ENCODE results near the gene IKZF3. TPM values are rescaled to one million over a fixed set of nuclear protein-coding genes. Genes with fewer than 3 reads are reported as not detected.

IKZF3 gene
- total and polyA plus RNA-seq, 4 donors = 1.0 to 3.9 (median 2.6) TPM

DNA sequence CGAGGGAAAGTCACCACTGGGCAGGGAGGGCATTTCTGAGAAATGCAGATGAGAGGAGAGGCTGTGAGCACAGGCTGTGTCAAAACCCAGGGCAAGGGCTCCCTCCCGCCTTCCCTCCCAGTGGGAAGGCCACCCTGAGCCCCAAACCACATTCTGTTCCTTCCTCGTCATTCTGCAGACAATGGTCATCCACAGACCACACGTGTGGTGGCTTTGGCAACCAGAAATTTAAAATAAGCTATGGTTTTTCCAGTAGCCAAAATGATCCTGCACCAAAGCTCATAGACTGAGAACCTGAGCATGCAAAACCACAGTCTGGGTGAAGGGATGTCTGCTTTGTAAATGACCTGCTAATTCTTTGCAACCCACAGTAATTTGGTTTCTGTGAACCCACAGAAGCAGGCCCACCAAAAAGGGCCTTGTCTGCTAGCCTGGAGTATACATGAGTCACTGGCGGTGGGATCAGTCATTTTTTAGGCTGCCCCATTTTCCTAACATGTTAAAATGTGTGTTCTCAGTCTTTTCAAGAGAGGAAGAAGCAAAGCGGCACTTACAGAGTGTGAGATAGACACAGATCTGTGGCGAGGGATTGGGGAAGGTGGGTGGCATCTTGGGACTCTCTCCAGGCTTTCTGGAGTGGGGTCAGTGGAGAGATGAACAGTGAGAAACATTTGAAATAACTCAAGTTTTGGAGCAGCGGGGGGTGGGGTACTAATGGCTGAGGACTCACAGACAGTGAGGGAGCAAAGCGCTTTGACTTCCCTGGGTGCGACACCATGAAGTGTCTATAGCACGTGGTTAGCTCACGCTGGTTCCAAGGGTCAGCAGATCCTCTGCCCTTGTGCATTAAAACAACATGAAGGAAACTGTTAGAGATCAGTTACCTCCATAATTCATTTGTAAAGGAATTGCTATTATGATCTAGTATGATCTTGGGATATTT is 105.9 kb downstream of the IKZF3 start:
- H3K27ac ChIP-seq (ENCODE audit: low read depth in 1 of 2, low read length in 1 of 2) = no peak overlapping the region
- H3K27me3 ChIP-seq (ENCODE audit: control insufficient read depth in 3 of 3, insufficient read depth in 3 of 3, low read length in 2 of 3) = no peaks in the 10 kb centered on the region
- DNase-seq = no peak
- no peak for ATAC-seq (ENCODE audit: insufficient read depth, low FRiP score)
- no peak overlapping the region for H3K9ac ChIP-seq (ENCODE audit: insufficient read depth in 1 of 2, low read length in 2 of 2)
- H3K4me1 ChIP-seq (ENCODE audit: control insufficient read depth in 5 of 5, insufficient read depth in 5 of 5, low read length in 5 of 5) = peaks cover 0 to 17% (median 0%) of the 10 kb centered on the region in 5 donors
- no peaks in the 10 kb centered on the region for H3K36me3 ChIP-seq (ENCODE audit: control insufficient read depth in 4 of 4, insufficient read depth in 4 of 4, low read length in 4 of 4)
- no peaks in the 10 kb centered on the region for H3K9me3 ChIP-seq (ENCODE audit: control insufficient read depth in 4 of 4, insufficient read depth in 3 of 4, low read length in 3 of 4)
- TF ChIP-seq, protein P1, sequence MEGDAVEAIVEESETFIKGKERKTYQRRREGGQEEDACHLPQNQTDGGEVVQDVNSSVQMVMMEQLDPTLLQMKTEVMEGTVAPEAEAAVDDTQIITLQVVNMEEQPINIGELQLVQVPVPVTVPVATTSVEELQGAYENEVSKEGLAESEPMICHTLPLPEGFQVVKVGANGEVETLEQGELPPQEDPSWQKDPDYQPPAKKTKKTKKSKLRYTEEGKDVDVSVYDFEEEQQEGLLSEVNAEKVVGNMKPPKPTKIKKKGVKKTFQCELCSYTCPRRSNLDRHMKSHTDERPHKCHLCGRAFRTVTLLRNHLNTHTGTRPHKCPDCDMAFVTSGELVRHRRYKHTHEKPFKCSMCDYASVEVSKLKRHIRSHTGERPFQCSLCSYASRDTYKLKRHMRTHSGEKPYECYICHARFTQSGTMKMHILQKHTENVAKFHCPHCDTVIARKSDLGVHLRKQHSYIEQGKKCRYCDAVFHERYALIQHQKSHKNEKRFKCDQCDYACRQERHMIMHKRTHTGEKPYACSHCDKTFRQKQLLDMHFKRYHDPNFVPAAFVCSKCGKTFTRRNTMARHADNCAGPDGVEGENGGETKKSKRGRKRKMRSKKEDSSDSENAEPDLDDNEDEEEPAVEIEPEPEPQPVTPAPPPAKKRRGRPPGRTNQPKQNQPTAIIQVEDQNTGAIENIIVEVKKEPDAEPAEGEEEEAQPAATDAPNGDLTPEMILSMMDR (IDR thresholded peaks at IDR 0.05; ENCODE audit: control extremely low read depth, extremely low read depth) = no peak
- no peak overlapping the region for H3K4me3 ChIP-seq
- 63 to 66% methylated on average over 12 of the region's 12 CpGs for WGBS, 2 donors

DNA sequence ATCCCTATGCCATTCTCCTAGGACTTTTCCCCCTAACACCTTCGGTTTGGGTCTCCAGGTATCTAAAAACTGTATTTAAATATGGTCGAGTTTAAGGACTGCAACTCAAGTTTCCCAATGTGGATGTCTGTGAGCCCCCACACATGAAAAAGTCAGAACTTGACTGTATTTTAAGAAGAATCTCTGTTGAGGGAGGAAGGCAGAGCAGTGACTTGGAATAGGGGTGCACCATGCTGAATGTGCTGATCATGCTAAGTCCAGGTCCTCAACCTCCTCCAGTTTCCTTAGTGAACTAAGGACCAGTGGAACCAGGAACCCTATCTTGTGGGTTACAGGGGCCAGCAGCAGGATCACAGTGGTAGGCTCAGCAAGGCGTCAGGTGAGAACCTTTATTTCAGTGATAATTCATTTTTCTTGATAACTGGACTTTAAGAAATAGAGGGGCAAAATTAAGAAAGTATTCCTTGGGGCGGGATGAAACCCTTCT is 106.9 kb downstream of the IKZF3 start:
- Histone ChIP-seq H3K4me3 (no peak overlapping the region), H3K9ac (ENCODE audit: insufficient read depth in 1 of 2, low read length in 2 of 2) (no peak overlapping the region), H3K36me3 (ENCODE audit: control insufficient read depth in 4 of 4, insufficient read depth in 4 of 4, low read length in 4 of 4) (no peaks in the 10 kb centered on the region), H3K27me3 (ENCODE audit: control insufficient read depth in 3 of 3, insufficient read depth in 3 of 3, low read length in 2 of 3) (no peaks in the 10 kb centered on the region), H3K9me3 (ENCODE audit: control insufficient read depth in 4 of 4, insufficient read depth in 3 of 4, low read length in 3 of 4) (no peaks in the 10 kb centered on the region), H3K27ac (ENCODE audit: low read depth in 1 of 2, low read length in 1 of 2) (no peak overlapping the region), H3K4me1 (ENCODE audit: control insufficient read depth in 5 of 5, insufficient read depth in 5 of 5, low read length in 5 of 5) (peaks cover 0 to 17% (median 0%) of the 10 kb centered on the region in 5 donors)
- TF ChIP-seq, protein P1 (IDR thresholded peaks at IDR 0.05; ENCODE audit: control extremely low read depth, extremely low read depth) = no peak
- WGBS, 2 donors = 89 to 93% methylated on average over 4 of the region's 4 CpGs
- no peak for ATAC-seq (ENCODE audit: insufficient read depth, low FRiP score)
- DNase-seq = no peak

DNA sequence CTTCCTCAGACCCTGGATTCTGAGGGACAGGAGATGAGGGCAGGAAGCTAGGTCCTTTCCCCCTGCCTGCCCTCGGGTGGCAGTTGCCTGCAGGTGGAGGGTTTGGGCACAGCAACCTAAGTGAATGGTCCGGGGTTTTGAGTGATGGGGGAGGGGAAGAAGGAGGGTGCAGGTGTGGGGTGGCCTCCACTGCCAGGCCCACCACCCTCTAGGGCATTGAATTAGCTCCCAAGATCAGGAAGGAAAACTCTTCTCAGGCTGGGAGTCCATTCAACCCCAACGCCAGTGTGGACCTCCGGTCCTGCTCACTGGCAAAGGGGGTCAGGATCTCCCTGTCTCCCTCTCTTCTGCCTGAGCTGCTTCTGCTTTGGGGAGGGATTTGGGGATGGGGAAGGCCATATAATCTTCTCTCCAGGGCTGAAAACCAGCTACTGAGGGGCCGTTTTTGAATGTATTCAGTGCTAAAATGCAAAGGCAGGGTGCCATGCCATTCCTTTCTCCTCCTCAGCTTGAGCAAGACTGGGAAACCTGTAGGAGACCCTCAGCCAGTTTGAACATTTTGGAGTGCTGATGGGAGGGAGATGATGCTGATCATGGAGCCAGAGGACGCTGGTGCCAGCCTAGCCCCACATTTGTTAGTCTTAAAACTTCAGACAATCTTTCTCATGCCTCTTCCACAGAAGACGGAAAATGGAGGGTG is 107.6 kb downstream of the IKZF3 start:
- TF ChIP-seq, protein P1 (IDR thresholded peaks at IDR 0.05; ENCODE audit: control extremely low read depth, extremely low read depth) = no peak
- H3K4me3 ChIP-seq = no peak overlapping the region
- H3K4me1 ChIP-seq (ENCODE audit: control insufficient read depth in 5 of 5, insufficient read depth in 5 of 5, low read length in 5 of 5) = peaks cover 0 to 17% (median 0%) of the 10 kb centered on the region in 5 donors
- H3K9ac ChIP-seq (ENCODE audit: insufficient read depth in 1 of 2, low read length in 2 of 2) = no peak overlapping the region
- no peaks in the 10 kb centered on the region for H3K9me3 ChIP-seq (ENCODE audit: control insufficient read depth in 4 of 4, insufficient read depth in 3 of 4, low read length in 3 of 4)
- H3K36me3 ChIP-seq (ENCODE audit: control insufficient read depth in 4 of 4, insufficient read depth in 4 of 4, low read length in 4 of 4) = no peaks in the 10 kb centered on the region
- no peak for ATAC-seq (ENCODE audit: insufficient read depth, low FRiP score)
- DNase-seq = no peak
- no peaks in the 10 kb centered on the region for H3K27me3 ChIP-seq (ENCODE audit: control insufficient read depth in 3 of 3, insufficient read depth in 3 of 3, low read length in 2 of 3)
- WGBS, 2 donors = 65 to 68% methylated on average over 7 of the region's 7 CpGs
- no peak overlapping the region for H3K27ac ChIP-seq (ENCODE audit: low read depth in 1 of 2, low read length in 1 of 2)
